Heart left ventricle (tissue), 16 donors: Measurements from ENCODE around the gene MYO1B. TPM values are rescaled to one million over a fixed set of nuclear protein-coding genes. Genes with fewer than 3 reads are reported as not detected.
A peak's percentile ranks its signal among the peaks of the same experiment; 100 is the strongest.

Experiments used
- ATAC-seq, 4 donors: fragments of 200-7000 bp; cut with Tn5 transposase; one replicate each; pipeline ENCODE4 v1.9.1; 2020 to 2022; ENCODE audit warnings: moderate library complexity in 4 of 4, mild to moderate bottlenecking in 3 of 4, moderate number of reproducible peaks in 1 of 4
- DNase-seq, 5 donors: peaks; one replicate each; pipeline ENCODE4 v3.0.0-alpha.2; 2020
- H3K27ac ChIP-seq, 12 donors: fragments of 200-600 bp; sonication (generic) in 4 of 12; one replicate each; pipeline versions ENCODE4 v1.5.0 to v1.8.0; 2016 to 2022; ENCODE audit warnings: mild to moderate bottlenecking in 2 of 12
- H3K27me3 ChIP-seq, 9 donors: fragments of 200-600 bp; sonication (generic) in 2 of 9; one replicate each; pipeline versions ENCODE4 v1.5.1 to v1.8.0; 2016 to 2022; ENCODE audit warnings: mild to moderate bottlenecking in 3 of 9
- H3K36me3 ChIP-seq, 9 donors: fragments of 200-600 bp; sonication (generic) in 2 of 9; one replicate each; pipeline versions ENCODE4 v1.5.0 to v1.8.0; 2018 to 2022; ENCODE audit warnings: mild to moderate bottlenecking in 2 of 9
- H3K4me1 ChIP-seq, 12 donors: fragments of 200-600 bp; sonication (generic) in 4 of 12; one replicate each; pipeline versions ENCODE4 v1.5.0 to v1.8.0; 2016 to 2022; ENCODE audit warnings: mild to moderate bottlenecking in 3 of 12
- H3K4me3 ChIP-seq, 12 donors: fragments of 200-600 bp; sonication (generic) in 4 of 12; one replicate each; pipeline versions ENCODE4 v1.5.0 to v1.8.0; 2017 to 2022; ENCODE audit warnings: mild to moderate bottlenecking in 9 of 12, moderate library complexity in 4 of 12
- H3K9me3 ChIP-seq, 12 donors: fragments of 200-600 bp; sonication (generic) in 4 of 12; one replicate each; pipeline versions ENCODE4 v1.5.0 to v1.8.0; 2016 to 2022; ENCODE audit warnings: mild to moderate bottlenecking in 1 of 12
- POLR2A ChIP-seq, 2 donors: fragments of 450-650 bp; IDR thresholded peaks; one replicate each; pipeline ENCODE4 v1.6.1; 2017; ENCODE audit warnings: antibody characterized with exemption in 2 of 2, mild to moderate bottlenecking in 2 of 2, moderate library complexity in 2 of 2
- WGBS, 4 donors: extraction: QIAGEN DNeasy Blood & Tissue Kit in 2 of 4; methylation state at CpG; one replicate each; pipeline versions ENCODE4 v1.1.5 to v1.1.7; 2013 to 2018; 5-methylcytosine and 5-hydroxymethylcytosine counted together
- intact Hi-C, 10 donors: fragments of 100-400 bp; cut with DNase I; formaldehyde crosslinking; loops; one replicate each; pipeline versions ENCODE4 v1.11.1 to v1.14.2; 2022
- polyA plus RNA-seq, 2 donors: library from polyadenylated mRNA; stranded (reverse); fragments of 200-250 nt; gene quantifications; one replicate each; pipeline ENCODE4 v1.2.3, GENCODE V29; 2013
- total RNA-seq, 9 donors: library from RNA; depleted of rRNA in 2 of 9; stranded (reverse); fragments of >200 nt in 2 of 9; fragmentation: NEBNext Ultra II Directional in 3 of 9; extraction: Animal tissue kit (Norgen Biotek cat#: 25700) in 3 of 9; gene quantifications; one replicate each; pipeline versions ENCODE4 v1.1.0 to v1.2.4, GENCODE V29; 2016 to 2023
- TF ChIP-seq, protein P1 (sequence below), 12 donors: fragments of 200-600 bp; sonication (generic) in 4 of 12; IDR thresholded peaks; one replicate each; pipeline versions ENCODE4 v1.5.0 to v1.8.0; 2018 to 2022; ENCODE audit warnings: antibody characterized with exemption in 12 of 12, mild to moderate bottlenecking in 5 of 12
- donor health status: ischemic (EF 13 %, LVEDD 7.1; RV severe dilation, severe dysfunction).
- donor health status: healthy with polysubstance abuse.
- donor health status: DM: no; HTN: yes; CAD: no.
- donor health status: DM: no; HTN: no; CAD: no.
- donor health status: ischemic (EF 25% LVEDD 6.9; RV normal size, moderate dysfunction).
- donor health status: ischemic (EF 25% LVEDD 5.7; RV mildly dilated, moderate dysfunction).
- donor health status: healthy.
- donor health status: DM: yes; HTN: yes; CAD: no.
- donor health status: ischemic (EF 35%, LVEDD 5.7; RV mildly dilated, moderate dysfunction).
- donor health status: nonischemic (EF 11% LVEDD 7.7; RV severe dilation, severe dysfunction).
- donor health status: DM: yes; HTN: yes; CAD: no.
- donor health status: PGD.
- donor health status: ischemic (EF 29% LVEDD 5.4; RV normal size, mild dysfunction).
- donor health status: nonischemic (EF 23%, LVEDD 6.1; RV moderate dilation, normal function).

The MYO1B gene
- total and polyA plus RNA-seq, 11 donors, result 7.8 to 47.3 (median 15.8) TPM

DNA sequence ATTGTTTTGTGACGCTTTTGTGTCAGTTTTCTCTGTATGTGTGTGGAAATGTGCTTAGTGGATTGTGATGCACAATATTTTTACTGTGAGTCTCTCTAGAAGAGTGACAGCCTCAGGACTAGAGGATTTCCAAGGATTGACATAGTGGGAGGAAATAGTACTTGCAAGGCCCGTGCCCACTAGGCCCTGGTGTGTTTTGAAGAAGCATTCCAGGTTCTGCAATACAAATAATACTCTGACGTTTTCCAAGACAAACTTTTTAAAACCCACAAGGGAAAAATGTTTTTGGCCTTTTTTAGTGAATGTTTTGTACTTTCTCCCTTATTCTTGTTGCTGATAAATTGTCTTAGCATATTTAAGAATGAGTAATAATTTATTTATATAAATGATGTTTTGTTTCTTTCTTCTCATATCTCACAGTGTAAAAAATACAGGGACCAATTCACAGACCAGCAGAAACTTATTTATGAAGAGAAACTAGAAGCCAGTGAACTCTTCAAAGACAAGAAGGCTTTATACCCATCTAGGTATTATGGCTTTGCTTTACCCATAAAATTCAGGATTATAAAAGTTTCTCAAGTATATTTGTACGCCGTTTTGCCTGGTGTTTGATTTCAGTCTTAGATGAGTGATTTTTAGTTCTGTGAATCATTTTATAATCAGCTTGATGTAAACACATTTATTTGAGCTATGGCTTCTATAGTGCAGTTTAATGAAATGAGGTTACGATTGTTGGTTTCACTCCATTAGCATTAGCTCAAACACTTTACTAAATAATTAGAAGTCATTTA is 165.6 kb downstream of the MYO1B start:
- 77 to 83% (median 79%) methylated on average over 6 of the region's 6 CpGs for WGBS, 4 donors
- H3K36me3 ChIP-seq, result peaks cover 0 to 92% (median 62%) of the 10 kb centered on the region in 9 donors
- H3K27ac ChIP-seq, result peak overlapping the region in 1 of 12 donors; percentile 3

DNA sequence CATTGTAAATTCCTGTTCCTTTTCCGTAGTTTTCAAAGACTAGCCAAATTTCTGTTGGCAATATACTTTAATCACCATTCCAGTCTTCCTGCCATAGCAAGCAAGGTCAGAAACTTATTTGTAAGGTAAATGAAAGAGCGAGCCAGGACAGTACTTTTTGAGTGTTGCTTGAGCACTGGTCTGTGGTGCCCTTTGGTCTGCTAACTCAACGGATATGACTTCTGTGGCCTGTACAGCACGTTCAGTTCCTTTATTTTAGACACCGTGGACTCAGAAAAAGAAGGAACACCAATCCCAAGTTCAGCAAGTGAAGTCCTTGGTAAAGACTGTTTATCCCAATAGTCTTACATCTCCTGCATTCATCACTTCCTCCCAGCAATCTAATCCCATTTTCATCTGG is 166.3 kb downstream of the MYO1B start:
- WGBS, 4 donors, result 47 to 58% (median 52%) methylated on average over 5 of the region's 5 CpGs
- ATAC-seq, result no peak
- no peaks in the 10 kb centered on the region for H3K9me3 ChIP-seq
- DNase-seq, result no peak
- peaks cover 0 to 95% (median 69%) of the 10 kb centered on the region in 9 donors for H3K36me3 ChIP-seq
- intact Hi-C loops, result loop anchor here in 1 of 10 donors (10.0 kb wide), 1 partner anchor 83 kb away; no protein-coding TSS in a partner anchor
- H3K4me1 ChIP-seq, result peaks cover 0 to 14% (median 0%) of the 10 kb centered on the region in 12 donors
- H3K27me3 ChIP-seq, result no peaks in the 10 kb centered on the region
- TF ChIP-seq, protein P1, sequence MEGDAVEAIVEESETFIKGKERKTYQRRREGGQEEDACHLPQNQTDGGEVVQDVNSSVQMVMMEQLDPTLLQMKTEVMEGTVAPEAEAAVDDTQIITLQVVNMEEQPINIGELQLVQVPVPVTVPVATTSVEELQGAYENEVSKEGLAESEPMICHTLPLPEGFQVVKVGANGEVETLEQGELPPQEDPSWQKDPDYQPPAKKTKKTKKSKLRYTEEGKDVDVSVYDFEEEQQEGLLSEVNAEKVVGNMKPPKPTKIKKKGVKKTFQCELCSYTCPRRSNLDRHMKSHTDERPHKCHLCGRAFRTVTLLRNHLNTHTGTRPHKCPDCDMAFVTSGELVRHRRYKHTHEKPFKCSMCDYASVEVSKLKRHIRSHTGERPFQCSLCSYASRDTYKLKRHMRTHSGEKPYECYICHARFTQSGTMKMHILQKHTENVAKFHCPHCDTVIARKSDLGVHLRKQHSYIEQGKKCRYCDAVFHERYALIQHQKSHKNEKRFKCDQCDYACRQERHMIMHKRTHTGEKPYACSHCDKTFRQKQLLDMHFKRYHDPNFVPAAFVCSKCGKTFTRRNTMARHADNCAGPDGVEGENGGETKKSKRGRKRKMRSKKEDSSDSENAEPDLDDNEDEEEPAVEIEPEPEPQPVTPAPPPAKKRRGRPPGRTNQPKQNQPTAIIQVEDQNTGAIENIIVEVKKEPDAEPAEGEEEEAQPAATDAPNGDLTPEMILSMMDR (IDR thresholded peaks at IDR 0.05), result no peak
- no peak overlapping the region for H3K4me3 ChIP-seq
- H3K27ac ChIP-seq, result no peak overlapping the region

More for the DNA sequence above, 165.6 kb downstream of the MYO1B start:
- TF ChIP-seq, protein P1 (IDR thresholded peaks at IDR 0.05), result no peak
- no peak for TF ChIP-seq POLR2A (IDR thresholded peaks at IDR 0.05)
- ATAC-seq (no peak), DNase-seq (no peak)
- Histone ChIP-seq H3K9me3 (no peaks in the 10 kb centered on the region), H3K4me1 (peaks cover 0 to 14% (median 0%) of the 10 kb centered on the region in 12 donors), H3K27me3 (no peaks in the 10 kb centered on the region), H3K4me3 (no peak overlapping the region)
- intact Hi-C loops, result loop anchor here in 1 of 10 donors (10.0 kb wide), 1 partner anchor 84 kb away; no protein-coding TSS in a partner anchor

DNA sequence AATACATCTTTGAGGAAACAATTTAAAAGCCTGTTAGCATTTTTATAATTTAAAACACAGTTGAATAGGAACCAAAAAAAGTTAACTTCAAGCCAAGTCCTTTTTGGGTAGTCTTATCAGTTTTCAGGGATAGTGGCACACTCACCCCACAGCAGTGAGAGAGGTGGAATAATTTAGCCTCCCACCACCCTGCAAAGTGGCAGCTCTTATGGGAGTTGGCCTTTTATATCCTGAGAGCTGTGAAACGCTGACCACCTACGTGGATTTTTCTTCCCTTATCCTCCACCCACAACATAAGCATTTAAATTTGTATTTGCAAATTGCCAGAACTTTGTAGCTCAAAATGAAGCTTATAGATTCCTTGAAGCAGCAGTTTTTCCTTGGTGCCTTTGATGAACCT is 167.1 kb downstream of the MYO1B start:
- TF ChIP-seq, protein P1 (IDR thresholded peaks at IDR 0.05), result no peak
- no peak for TF ChIP-seq POLR2A (IDR thresholded peaks at IDR 0.05)
- no peaks in the 10 kb centered on the region for H3K27me3 ChIP-seq
- H3K4me3 ChIP-seq, result no peak overlapping the region
- intact Hi-C loops, result loop anchor here in 1 of 10 donors (10.0 kb wide), 1 partner anchor 82 kb away; no protein-coding TSS in a partner anchor
- H3K27ac ChIP-seq, result no peak overlapping the region
- ATAC-seq (no peak), DNase-seq (no peak)
- no peaks in the 10 kb centered on the region for H3K9me3 ChIP-seq
- 61 to 72% (median 65%) methylated on average over 2 of the region's 2 CpGs for WGBS, 4 donors
- H3K36me3 ChIP-seq, result peaks cover 0 to 95% (median 78%) of the 10 kb centered on the region in 9 donors
- peaks cover 0 to 14% (median 0%) of the 10 kb centered on the region in 12 donors for H3K4me1 ChIP-seq

DNA sequence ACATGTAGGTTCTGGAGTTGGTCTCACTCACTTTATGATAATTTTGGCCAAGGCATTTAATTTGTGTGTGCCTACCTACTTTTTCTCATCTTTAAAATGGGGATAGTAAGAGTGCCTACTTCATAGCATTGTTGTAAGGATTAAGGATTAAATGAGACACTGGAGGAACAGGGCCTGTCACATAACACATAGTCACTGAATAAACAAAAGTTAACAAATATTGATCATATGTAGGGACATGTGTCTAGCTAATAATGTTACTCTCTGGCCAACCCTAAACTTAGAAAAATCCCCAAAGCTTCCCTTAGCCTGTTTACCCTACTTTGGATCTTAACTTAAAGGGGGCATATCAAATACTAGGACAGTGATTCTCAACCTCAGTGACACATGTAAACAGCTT is 169.9 kb downstream of the MYO1B start:
- no peak for DNase-seq
- Histone ChIP-seq H3K27me3 (no peaks in the 10 kb centered on the region), H3K36me3 (peaks cover 0 to 91% (median 68%) of the 10 kb centered on the region in 9 donors), H3K9me3 (no peaks in the 10 kb centered on the region), H3K27ac (no peak overlapping the region), H3K4me3 (no peak overlapping the region), H3K4me1 (peaks cover 0 to 14% (median 0%) of the 10 kb centered on the region in 12 donors)
- no peak for TF ChIP-seq POLR2A (IDR thresholded peaks at IDR 0.05)
- TF ChIP-seq, protein P1 (IDR thresholded peaks at IDR 0.05), result no peak
- no peak for ATAC-seq
- intact Hi-C loops, result loop anchor here in 1 of 10 donors (10.0 kb wide), 1 partner anchor 80 kb away; no protein-coding TSS in a partner anchor
